GM10248 (cell line): ENCODE data around the gene ATP5F1E.

Source experiments
- CTCF ChIA-PET: fragments of 300-600 bp; sonication (Branson Sonifier 250); formaldehyde crosslinking; extraction: SDS; loops from one replicate; lab custom pipeline; 2021; ENCODE audit warnings: antibody characterized with exemption; lab: Yijun Ruan, JAX
- POLR2A ChIA-PET: fragments of 350-650 bp; sonication (Branson Sonifier 250); formaldehyde crosslinking; extraction: SDS; loops from one replicate; lab custom pipeline; 2020; ENCODE audit warnings: antibody characterized with exemption; lab: Yijun Ruan, JAX
- DNase-seq: peaks from one replicate; pipeline ENCODE4 v3.0.0; 2012; ENCODE audit errors: extremely low spot score
- TF ChIP-seq, protein P1 (sequence below): IDR thresholded peaks from 2 replicates; pipeline ENCODE4 v1.5.1; 2012; ENCODE audit warnings: mild to moderate bottlenecking, low read depth; ENCODE audit errors: extremely low read depth, missing control alignments, control extremely low read depth

The ATP5F1E gene

DNA sequence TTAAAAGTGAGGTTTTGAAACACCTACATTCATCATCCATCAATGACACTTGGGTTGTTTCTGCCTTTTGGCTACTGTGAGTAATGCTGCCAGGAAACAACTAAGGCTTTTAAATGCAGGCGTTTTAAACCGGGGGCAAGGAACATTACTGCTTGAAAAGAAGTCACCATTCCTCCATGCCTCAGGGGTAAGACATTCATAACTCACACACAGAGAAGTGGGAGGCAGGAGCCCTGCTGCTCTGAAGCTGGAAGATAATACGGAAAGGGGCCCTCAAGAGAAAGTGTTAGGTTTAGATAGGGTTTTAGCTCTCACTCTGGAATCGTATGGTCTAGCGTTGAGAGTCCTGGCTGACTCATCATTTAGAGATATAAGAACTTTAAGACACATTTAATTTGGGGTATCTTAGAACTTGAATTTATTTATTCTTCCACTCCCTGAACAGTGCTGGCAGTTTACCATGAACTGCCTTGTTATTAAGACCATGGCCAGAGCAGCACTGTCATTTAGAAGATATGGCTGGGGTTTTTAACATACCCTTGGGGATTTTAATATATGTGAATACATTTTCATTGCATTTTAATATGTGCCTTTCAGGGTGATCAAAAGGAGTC, 11.1 kb downstream of the ATP5F1E start:
- POLR2A ChIA-PET: interaction anchor here (0.6 kb wide), 1 partner anchor 13 kb away, joined by 3 read pairs; no protein-coding TSS in a partner anchor

DNA sequence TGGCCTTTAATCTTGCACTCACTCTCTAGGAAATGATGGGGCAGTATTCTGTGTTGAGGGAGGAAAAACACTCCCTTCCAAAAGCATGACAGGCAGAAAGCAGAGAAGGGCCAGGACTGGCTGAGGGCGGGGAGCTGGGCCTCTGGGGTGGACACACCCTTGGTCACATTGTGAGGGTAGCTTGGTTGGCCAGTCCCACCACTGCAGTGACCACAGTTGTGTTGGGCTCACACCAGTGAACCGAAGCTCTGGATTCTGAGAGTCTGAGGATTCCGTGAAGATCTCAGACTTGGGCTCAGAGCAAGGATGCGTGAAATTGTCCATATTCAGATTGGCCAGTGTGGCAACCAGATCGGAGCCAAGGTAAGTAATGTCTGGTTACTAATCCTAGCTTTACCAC, 12.9 kb downstream of the ATP5F1E start, which contains the start of gene TUBB1:
TUBB1 (plus strand) TSS at position 213 of the 400 bp plus-strand sequence; CDS start at position 307, 94 bp downstream.
- POLR2A ChIA-PET: no interaction called here
- CTCF ChIA-PET: interaction anchor here (1.6 to 3.5 kb wide), 3 partner anchors 8 to 13 kb away, joined by 4 to 10 read pairs (median 9); partner anchors contain the start of gene ATP5F1E
- TF ChIP-seq, protein P1, sequence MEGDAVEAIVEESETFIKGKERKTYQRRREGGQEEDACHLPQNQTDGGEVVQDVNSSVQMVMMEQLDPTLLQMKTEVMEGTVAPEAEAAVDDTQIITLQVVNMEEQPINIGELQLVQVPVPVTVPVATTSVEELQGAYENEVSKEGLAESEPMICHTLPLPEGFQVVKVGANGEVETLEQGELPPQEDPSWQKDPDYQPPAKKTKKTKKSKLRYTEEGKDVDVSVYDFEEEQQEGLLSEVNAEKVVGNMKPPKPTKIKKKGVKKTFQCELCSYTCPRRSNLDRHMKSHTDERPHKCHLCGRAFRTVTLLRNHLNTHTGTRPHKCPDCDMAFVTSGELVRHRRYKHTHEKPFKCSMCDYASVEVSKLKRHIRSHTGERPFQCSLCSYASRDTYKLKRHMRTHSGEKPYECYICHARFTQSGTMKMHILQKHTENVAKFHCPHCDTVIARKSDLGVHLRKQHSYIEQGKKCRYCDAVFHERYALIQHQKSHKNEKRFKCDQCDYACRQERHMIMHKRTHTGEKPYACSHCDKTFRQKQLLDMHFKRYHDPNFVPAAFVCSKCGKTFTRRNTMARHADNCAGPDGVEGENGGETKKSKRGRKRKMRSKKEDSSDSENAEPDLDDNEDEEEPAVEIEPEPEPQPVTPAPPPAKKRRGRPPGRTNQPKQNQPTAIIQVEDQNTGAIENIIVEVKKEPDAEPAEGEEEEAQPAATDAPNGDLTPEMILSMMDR: no peak
- DNase-seq: no peak

More for the DNA sequence above, 11.1 kb downstream of the ATP5F1E start:
- DNase-seq: no peak
- TF ChIP-seq, protein P1: no peak
- CTCF ChIA-PET: interaction anchor here (1.0 to 2.3 kb wide), 2 partner anchors 8 to 13 kb away, joined by 3 to 5 read pairs; no protein-coding TSS in a partner anchor

DNA sequence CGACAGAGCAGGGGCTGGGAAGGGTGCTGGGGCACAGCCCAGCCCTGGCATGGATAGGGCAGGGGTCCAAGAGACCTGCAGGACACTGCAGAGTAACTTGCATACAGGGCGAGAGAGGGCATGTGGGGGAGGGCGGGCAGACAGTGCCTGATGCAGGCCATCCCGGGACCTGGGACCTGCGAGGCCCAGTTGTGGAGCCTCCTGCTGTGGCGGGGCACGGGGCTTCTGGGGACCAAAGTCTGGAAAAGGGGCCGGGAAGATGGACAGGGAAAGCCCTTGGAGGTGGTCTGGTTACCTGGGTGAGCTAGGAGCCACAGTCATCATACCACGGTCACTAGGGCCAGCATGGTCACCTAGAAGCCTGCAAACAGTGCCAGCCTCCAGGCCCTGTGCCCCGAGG, 13.3 kb downstream of the ATP5F1E start:
- no peak for DNase-seq
- TF ChIP-seq, protein P1: no peak
- ChIA-PET POLR2A (no interaction called here), CTCF (interaction anchor here (1.6 to 3.5 kb wide), 3 partner anchors 9 to 13 kb away, joined by 4 to 10 read pairs (median 9); partner anchors contain the start of gene ATP5F1E)

DNA sequence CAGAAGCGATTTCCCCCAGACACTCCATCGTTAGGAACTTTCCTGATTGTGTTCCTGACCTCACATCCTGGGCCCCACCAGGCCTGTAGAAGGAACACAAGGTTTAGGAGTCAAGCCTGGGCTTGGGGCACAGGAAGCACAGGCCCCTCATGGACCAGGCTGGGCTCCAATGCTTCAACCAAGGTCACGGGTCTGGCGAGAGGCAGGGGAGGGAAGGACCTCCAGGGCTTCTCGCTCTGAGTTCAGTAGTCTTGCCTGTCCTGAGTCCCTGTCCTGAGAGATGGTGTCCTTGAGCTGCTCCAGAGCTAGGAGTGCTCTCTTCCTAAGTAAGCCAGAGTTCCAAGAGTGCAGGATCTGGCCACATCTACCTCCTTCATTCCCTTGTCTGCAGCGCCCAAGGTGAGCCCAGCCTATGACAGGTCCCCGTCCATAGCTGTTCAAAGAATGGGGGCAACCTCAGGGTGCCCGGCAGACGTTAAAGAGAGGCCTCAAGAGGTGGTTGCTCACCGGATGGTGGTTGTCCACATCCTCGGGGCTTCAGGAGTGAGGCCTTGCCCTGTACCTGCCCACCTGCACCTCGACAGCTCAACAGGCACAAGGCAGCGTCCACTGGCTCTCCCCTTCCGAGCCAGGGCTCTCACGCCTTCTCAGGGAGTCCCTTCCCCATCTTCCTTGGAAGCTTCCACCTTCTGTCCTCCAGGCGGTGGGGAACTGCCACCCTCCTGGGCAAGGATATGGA, 14.5 kb downstream of the ATP5F1E start:
- POLR2A ChIA-PET: interaction anchor here (1.0 to 1.9 kb wide), 3 partner anchors 10 to 128 kb away, joined by 3 to 8 read pairs (median 4); partner anchors contain the start of gene ATP5F1E
- CTCF ChIA-PET: interaction anchor here (1.3 to 3.5 kb wide), 3 partner anchors 9 to 16 kb away, joined by 4 to 10 read pairs (median 9); partner anchors contain the start of gene ATP5F1E
- DNase-seq: no peak
- TF ChIP-seq, protein P1: no peak

DNA sequence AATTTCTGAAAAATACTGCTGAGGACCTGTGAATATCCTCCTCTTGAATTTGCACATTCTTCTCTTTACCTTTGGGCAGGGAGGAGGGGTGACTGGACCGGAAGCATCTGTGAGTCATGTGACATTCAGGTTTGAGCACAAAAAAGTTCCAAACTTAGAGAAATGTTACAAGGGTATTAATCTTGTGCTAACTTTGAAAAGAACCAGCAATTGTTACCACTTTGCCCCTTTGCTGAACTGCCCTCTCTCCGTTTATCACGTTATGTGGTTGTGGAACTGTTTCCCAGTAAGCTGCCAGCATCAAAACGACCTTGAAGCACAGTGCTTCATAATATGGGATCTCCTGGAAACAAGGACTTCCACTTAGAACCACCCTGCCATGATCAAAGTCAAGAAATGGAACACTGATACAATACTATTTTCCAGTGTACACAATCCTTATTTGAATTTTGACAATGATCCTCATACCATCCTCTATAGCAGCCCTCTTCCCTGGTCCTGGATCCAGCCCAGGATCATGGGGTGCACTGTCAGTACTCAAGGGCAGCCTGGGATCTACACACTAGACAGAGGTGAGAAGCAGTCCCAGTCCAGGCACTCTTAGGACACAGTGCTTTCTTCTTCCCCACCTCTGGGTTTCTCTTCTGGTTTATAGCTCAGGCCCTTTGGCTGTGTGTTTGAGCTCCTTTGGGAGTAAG, 15.2 kb downstream of the ATP5F1E start:
- POLR2A ChIA-PET: interaction anchor here (1.0 to 1.9 kb wide), 3 partner anchors 9 to 128 kb away, joined by 3 to 8 read pairs (median 4); partner anchors contain the start of gene ATP5F1E
- CTCF ChIA-PET: interaction anchor here (1.3 to 3.5 kb wide), 4 partner anchors 8 to 17 kb away, joined by 4 to 10 read pairs (median 7); partner anchors contain the start of gene ATP5F1E
- DNase-seq: no peak
- TF ChIP-seq, protein P1: no peak
